Osteoblast (primary cell): ENCODE measurements around the gene SMNDC1. TPM values are rescaled to one million over a fixed set of nuclear protein-coding genes. Genes with fewer than 3 reads are reported as not detected.

Experiments used
- DNase-seq: peaks from one replicate; pipeline ENCODE4 v3.0.0; 2011; ENCODE audit warnings: low spot score, mixed read lengths; ENCODE audit not compliant: insufficient read length; ENCODE audit errors: missing footprints
- H2AFZ ChIP-seq: 2 replicates; pipeline ENCODE4 v1.6.0; 2011; ENCODE audit warnings: mild to moderate bottlenecking, low read length
- H3K27ac ChIP-seq: 2 replicates; pipeline ENCODE4 v1.5.1; 2011; ENCODE audit warnings: mild to moderate bottlenecking, low read depth, low read length, moderate library complexity
- H3K27me3 ChIP-seq: 2 replicates; pipeline ENCODE4 v1.6.0; 2012; ENCODE audit warnings: mild to moderate bottlenecking, control low read depth, inconsistent platforms, low read length, moderate library complexity; ENCODE audit not compliant: insufficient read depth
- H3K36me3 ChIP-seq: 2 replicates; pipeline ENCODE4 v1.5.1; 2011; ENCODE audit warnings: mild to moderate bottlenecking, low read length, control low read depth, moderate library complexity; ENCODE audit not compliant: insufficient read depth
- H3K4me1 ChIP-seq: 2 replicates; pipeline ENCODE4 v1.5.1; 2011; ENCODE audit warnings: mild to moderate bottlenecking, low read length, control low read depth, moderate library complexity; ENCODE audit not compliant: insufficient read depth
- H3K4me2 ChIP-seq: 2 replicates; pipeline ENCODE4 v1.6.0; 2011; ENCODE audit warnings: mild to moderate bottlenecking, low read length; ENCODE audit not compliant: insufficient read depth
- H3K4me3 ChIP-seq: fragments of 200-600 bp; sonication (generic); 3 replicates; pipeline ENCODE4 v1.5.1; 2012; ENCODE audit warnings: mild to moderate bottlenecking, low read length, inconsistent platforms; ENCODE audit not compliant: insufficient read depth
- H3K79me2 ChIP-seq: 2 replicates; pipeline ENCODE4 v1.6.0; 2012; ENCODE audit warnings: mild to moderate bottlenecking, low read length, control low read depth, inconsistent platforms; ENCODE audit not compliant: insufficient read depth
- H3K9me3 ChIP-seq: 2 replicates; pipeline ENCODE4 v1.5.1; 2011; ENCODE audit warnings: low read depth, low read length, control low read depth
- H4K20me1 ChIP-seq: 2 replicates; pipeline ENCODE4 v1.6.0; 2012; ENCODE audit warnings: mild to moderate bottlenecking, low read length, control low read depth; ENCODE audit not compliant: insufficient read depth
- total RNA-seq: library from RNA; depleted of rRNA; stranded (reverse); fragments of >200 nt; gene quantifications from 2 replicates; pipeline ENCODE4 v1.2.3, GENCODE V29; 2012
- TF ChIP-seq, protein P1 (sequence below): IDR thresholded peaks from 2 replicates; pipeline ENCODE4 v1.5.1; 2011; ENCODE audit warnings: mild to moderate bottlenecking, low read depth, low read length, moderate library complexity; ENCODE audit errors: extremely low read depth

The SMNDC1 gene
- total RNA-seq, result 6.9 and 10.3 TPM in 2 replicates

DNA sequence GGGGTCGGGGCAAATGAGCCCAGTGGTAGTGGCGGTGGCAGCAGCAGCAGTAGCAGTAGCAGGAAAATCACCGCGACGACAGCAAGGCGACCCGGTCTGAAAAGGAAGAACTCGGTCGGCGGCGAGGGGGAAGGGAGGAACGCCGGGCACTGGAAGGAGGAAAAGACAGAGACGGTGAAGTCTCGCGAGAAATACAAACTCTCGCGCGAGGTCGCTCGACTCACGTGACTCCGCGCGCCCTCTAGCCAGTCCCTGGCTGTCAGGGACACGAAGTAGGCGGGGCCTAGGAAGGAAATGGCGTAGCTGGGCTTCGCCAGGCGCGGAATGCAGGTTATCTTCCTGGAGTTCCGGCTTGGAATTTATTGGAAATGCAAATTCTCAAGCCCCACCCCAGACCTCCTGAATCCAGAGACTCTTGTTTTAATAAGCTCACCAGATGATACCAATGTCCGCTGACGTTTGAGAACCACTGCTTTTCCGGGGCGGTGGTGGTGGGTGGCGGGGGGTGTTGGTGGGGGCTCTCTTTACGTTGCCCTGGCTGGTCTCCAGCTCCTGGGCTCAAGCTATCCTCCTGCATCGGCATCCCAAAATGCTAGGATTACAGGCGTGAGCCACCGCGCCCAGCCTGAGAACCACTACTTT, at the start of gene SMNDC1:
Gene SMNDC1 (minus strand): TSS at position 141 of the 642 bp plus-strand sequence. CDS start 1,333 bp downstream, outside the sequence.
- DNase-seq, result peak; percentile 99
- peak within 1 kb of the TSS; percentile 79 for H3K27ac ChIP-seq
- H3K4me2 ChIP-seq, result peak within 1 kb of the TSS; percentile 95
- TF ChIP-seq, protein P1, sequence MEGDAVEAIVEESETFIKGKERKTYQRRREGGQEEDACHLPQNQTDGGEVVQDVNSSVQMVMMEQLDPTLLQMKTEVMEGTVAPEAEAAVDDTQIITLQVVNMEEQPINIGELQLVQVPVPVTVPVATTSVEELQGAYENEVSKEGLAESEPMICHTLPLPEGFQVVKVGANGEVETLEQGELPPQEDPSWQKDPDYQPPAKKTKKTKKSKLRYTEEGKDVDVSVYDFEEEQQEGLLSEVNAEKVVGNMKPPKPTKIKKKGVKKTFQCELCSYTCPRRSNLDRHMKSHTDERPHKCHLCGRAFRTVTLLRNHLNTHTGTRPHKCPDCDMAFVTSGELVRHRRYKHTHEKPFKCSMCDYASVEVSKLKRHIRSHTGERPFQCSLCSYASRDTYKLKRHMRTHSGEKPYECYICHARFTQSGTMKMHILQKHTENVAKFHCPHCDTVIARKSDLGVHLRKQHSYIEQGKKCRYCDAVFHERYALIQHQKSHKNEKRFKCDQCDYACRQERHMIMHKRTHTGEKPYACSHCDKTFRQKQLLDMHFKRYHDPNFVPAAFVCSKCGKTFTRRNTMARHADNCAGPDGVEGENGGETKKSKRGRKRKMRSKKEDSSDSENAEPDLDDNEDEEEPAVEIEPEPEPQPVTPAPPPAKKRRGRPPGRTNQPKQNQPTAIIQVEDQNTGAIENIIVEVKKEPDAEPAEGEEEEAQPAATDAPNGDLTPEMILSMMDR, result no peak
- H3K4me1 ChIP-seq, result peaks cover 22% of the 10 kb centered on the region
- peaks cover 48% of the 10 kb centered on the region for H3K79me2 ChIP-seq
- H2AFZ ChIP-seq, result peak within 1 kb of the TSS; percentile 78
- peaks cover 25% of the 10 kb centered on the region for H4K20me1 ChIP-seq
- peak within 1 kb of the TSS; percentile 93 for H3K4me3 ChIP-seq
- no peaks in the 10 kb centered on the region for H3K9me3 ChIP-seq
- H3K36me3 ChIP-seq, result peaks cover 34% of the 10 kb centered on the region
- H3K27me3 ChIP-seq, result no peaks in the 10 kb centered on the region

GRCh38 chr10:110354322-110354766, 49.6 kb upstream of the SMNDC1 start:
- Histone ChIP-seq H3K4me1 (peaks cover 67% of the 10 kb centered on the region), H3K4me3 (peak overlapping the region; percentile 36), H4K20me1 (no peaks in the 10 kb centered on the region), H3K36me3 (no peaks in the 10 kb centered on the region), H3K27me3 (no peaks in the 10 kb centered on the region), H2AFZ (peak overlapping the region; percentile 26), H3K27ac (peak overlapping the region; percentile 98), H3K4me2 (peak overlapping the region; percentile 89), H3K79me2 (no peaks in the 10 kb centered on the region), H3K9me3 (no peaks in the 10 kb centered on the region)
- TF ChIP-seq, protein P1, result peak; percentile 98
- DNase-seq, result peak; percentile 92

DNA sequence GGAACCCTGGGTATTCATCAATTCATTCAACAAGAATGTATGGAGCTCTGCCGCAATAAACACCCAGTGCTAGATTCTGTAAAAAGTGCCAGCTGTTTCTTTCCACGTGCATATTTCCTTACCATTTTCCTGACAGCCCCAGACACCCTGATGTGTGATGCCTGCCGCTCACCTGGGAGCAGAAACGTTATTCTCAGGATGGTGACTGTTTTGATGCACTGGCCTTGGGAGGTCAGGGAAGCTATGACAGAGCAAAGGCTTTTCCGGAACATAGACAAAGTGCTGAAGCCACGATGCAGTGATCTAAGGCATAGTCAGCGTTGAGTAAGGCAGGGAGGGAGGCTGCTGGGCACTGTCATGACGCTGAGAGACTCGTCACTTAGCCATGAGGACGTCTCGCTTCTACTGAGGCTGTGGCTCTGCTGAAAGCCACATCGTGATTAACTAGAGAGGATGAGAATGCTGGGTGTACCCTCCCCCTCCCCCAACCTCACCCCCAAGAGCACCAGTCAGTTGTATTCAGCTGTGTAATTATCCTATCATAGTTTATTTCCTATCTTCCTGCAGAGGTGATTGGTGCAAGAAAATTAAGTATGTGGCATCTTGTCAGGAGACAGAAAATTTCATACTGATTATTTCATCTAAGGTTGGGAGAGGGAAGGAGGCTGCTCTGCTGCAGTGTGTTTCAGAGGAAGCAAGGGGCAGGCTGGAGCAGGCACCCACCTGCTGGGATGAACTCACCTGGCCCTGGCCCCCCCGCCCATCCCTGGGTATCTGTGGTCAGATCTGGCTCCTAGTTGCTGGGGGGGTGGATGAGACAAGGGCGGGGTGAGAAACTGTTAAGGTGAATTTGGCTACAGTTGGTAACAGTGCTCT, 48.8 kb upstream of the SMNDC1 start:
- H3K79me2 ChIP-seq, result no peaks in the 10 kb centered on the region
- no peaks in the 10 kb centered on the region for H3K9me3 ChIP-seq
- H3K4me3 ChIP-seq, result peak overlapping the region; percentile 58
- H2AFZ ChIP-seq, result peak overlapping the region; percentile 85
- no peaks in the 10 kb centered on the region for H3K36me3 ChIP-seq
- TF ChIP-seq, protein P1, result no peak
- peak overlapping the region; percentile 89 for H3K4me2 ChIP-seq
- peak overlapping the region; percentile 98 for H3K27ac ChIP-seq
- DNase-seq, result peak; percentile 96
- no peaks in the 10 kb centered on the region for H3K27me3 ChIP-seq
- H4K20me1 ChIP-seq, result no peaks in the 10 kb centered on the region
- peaks cover 67% of the 10 kb centered on the region for H3K4me1 ChIP-seq

GRCh38 chr10:110352930-110353243, 48.2 kb upstream of the SMNDC1 start:
- H3K4me2 ChIP-seq, result peak overlapping the region; percentile 89
- H3K27me3 ChIP-seq, result no peaks in the 10 kb centered on the region
- peak; percentile 84 for DNase-seq
- H4K20me1 ChIP-seq, result no peaks in the 10 kb centered on the region
- no peaks in the 10 kb centered on the region for H3K9me3 ChIP-seq
- TF ChIP-seq, protein P1, result no peak
- no peaks in the 10 kb centered on the region for H3K36me3 ChIP-seq
- H2AFZ ChIP-seq, result no peak overlapping the region
- peak overlapping the region; percentile 58 for H3K4me3 ChIP-seq
- H3K4me1 ChIP-seq, result peaks cover 65% of the 10 kb centered on the region
- H3K27ac ChIP-seq, result peak overlapping the region; percentile 98
- H3K79me2 ChIP-seq, result no peaks in the 10 kb centered on the region
